ENCODE results near the gene VARS2. TPM values are rescaled to one million over a fixed set of nuclear protein-coding genes. Genes with fewer than 3 reads are reported as not detected.
"Not testable (repeated sequence)": the region's sequence is repeated elsewhere in the genome, so short reads cannot be mapped to it uniquely, and the experiment has no call there.

The VARS2 gene
- total RNA-seq, 1 experiment from 2014 or later: 18.8 TPM

DNA sequence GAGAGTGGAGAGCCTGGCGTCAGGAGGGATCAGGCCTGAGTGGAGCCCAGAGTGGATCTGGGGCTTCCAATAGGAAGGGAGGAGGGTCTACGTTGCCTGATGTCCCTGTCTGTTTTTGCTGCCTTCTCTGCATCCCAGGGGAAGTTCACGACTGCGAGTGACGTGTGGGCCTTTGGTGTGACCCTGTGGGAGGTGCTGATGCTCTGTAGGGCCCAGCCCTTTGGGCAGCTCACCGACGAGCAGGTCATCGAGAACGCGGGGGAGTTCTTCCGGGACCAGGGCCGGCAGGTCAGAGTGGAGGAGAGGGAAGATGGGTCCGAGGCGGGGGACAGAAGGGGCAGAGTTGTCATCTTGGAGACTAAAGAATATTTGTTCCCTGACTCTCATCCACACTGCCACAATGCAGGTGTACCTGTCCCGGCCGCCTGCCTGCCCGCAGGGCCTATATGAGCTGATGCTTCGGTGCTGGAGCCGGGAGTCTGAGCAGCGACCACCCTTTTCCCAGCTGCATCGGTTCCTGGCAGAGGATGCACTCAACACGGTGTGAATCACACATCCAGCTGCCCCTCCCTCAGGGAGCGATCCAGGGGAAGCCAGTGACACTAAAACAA lies 15.2 kb upstream of the VARS2 start:
- DNase-seq (ENCODE audit: low read depth): no peak

DNA sequence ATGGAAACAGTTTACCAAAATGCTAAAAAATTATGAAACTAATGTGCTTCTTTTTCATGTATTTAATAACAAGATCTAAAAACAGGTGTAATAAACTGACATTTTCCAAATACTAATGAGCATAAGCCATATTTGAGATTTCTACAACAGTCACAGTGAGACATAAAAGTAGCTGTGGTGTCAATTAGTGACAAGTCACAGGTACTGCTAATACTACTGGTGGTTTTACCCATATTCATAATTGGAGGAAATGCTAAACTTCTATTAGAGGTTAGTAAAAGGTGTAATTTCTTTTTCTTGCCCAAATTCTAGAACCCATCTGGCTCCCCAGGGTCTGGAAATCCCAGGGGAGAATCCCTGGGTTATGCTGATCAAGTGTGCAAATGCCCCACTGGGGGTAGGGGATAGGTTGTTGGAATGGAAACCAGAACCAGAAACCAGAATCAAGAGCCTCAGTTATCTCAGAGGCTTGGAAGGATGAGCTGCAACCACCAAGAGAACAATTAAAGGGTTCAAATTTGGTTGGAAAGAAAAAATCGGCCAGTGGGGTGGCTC lies 13.1 kb upstream of the VARS2 start:
- DNase-seq (ENCODE audit: low read depth): no peak

DNA sequence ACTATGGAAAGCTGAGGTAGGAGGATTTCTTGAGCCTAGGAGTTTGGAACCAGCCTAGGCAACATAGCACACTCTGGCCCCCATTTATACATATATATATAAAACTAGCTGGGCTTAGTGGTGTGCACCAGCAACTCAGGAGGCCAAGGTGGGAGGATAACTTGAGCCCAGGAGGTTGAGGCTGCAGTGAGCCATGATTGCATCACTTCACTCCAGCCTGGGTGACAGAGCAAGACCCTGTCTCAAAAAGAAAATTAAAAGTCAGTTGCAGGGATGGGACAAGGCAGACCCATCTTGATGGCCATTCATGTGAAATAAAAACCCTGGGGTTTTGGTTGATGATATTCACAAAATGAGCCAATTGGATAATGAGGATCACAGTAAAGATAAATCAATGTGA lies 12.6 kb upstream of the VARS2 start:
- DNase-seq (ENCODE audit: low read depth): no peak

DNA sequence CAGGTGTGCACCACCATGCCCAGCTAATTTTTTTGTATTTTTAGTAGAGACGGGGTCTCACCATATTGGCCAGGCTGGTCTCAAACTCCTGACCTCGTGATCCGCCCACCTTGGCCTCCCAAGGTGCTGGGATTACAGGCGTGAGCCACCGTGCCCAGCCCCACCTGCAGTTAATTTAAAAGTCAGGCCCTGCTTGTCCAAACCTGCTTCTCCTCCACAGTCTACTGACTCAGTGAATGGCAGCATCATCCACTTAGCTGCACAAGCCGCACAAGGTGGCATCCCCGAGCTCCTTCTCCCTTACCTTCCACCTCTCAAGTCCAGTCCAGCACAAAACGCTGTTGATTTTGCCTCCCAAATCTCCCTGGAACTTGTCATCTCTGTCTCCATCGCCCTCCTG lies 11.8 kb upstream of the VARS2 start:
- not testable (repeated sequence) for DNase-seq (ENCODE audit: low read depth)

DNA sequence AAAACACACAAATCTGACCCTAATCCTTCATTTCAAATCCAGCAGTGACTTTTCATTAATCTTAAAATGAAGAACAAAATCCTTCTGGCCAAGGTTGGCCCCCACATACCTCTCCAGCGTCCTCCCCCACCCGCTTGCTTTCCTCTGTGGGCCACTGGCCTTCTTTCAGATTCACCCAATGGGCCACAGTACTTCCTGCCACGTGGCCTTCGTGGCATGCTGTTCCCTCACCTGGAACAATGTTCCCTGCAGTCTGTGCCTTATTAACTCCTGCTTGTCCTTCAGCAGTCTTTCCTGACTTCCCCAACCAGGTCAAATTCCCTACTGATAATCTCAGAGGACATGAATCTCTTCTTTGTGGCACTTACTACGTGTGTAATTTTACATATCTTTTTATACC lies 11.3 kb upstream of the VARS2 start:
- no peak for DNase-seq (ENCODE audit: low read depth)

DNA sequence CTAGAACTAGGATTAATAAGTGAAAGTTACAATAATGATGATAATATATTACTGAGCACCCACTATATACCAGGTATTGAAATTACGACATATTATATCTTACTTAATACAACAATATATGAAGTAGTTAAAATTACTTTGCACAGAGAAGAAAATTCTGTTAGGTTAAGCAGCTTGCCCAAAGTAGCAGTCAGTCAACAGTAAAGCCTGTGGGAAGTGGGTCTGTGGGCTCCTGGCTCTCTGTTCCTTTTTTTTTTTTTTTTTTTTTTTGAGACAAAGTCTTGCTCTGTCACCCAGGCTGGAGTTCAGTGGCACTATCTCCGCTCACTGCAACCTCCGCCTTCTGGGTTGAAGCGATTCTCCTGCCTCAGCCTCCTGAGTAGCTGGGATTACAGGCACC lies 10.8 kb upstream of the VARS2 start:
- DNase-seq (ENCODE audit: low read depth): no peak

DNA sequence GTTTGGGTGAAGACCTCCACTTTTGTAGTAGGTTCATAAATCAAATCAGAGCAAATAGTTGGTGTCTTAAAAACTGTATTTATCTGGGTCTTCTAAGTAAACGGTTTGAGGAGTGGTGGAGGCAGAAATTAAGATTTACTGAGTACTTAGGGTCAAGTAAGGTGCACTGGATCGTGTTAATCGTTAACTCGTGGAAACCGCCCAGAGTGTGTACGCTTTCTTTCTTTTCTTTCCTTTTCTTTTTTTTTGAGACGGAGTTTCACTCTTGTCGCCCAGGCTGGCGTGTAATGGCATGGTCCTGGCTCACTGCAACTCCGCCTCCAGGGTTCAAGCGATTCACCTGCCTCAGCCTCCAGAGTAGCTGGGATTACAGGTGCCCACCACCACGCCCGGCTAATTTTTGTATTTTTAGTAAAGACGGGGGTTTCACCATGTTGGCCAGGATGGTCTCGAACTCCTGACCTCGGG lies 6.7 kb upstream of the VARS2 start:
- not testable (repeated sequence) for DNase-seq (ENCODE audit: low read depth)

DNA sequence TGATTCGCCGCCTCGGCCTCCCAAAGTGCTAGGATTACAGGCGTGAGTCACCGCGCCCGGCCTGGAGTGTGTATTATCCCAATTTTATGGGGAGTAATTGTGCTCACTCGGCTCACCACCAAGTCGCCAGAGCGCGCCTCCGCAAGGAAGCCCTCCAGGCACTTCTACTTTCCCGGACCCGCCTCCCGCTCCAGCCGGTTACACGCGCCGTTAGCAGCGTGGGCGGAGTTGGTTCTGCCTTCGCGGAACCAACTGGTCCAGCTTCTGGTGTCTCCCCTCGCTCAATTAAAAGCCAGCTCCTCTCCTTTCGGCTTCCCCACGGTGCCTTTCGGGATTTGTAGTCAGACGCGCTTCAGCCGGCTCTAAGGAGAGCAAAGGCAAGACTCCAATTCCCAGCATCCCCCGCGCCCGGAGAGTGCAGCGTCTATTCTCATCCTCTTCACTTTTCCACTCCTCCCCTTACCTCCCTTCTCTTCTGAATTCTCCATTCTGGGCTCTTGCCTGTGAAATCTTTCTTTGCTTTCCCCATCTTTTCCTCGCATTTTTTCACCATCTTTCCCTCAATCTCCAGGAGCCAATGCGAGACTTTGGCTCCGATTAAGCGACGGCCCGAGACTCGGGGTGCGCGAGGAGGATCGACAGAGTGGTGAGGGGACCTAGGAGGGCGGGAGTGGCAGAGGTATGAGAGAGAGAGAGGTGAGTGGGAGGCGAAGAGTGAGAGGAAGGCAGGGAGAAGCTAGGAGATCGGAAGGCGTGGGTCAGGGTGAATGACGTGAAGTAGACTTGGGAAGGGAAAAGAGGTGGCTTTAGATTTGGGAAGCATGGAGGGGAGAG lies 6.1 kb upstream of the VARS2 start, which contains the start of gene GTF2H4:
Gene GTF2H4, plus strand, starts transcription at position 450 of the 834 bp plus-strand sequence.
- DNase-seq (ENCODE audit: low read depth): peak; percentile 100

DNA sequence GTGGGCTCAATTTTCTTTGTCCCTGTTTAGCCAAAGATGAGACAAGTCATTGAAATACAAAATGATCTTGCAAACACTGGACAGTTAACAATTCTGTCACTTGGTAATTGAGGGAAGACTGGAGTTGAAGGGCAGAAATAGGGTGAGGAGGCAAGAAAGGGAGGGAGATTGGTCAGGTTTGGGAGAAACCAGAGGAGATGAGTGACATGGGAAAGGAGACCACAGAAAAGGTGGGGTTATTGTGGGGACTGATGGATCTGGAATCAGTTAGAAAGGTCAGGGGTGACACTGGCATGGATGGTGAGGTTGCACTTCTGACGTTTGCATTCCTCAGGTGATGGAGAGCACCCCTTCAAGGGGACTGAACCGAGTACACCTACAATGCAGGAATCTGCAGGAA lies 5.3 kb upstream of the VARS2 start:
- DNase-seq (ENCODE audit: low read depth): no peak

DNA sequence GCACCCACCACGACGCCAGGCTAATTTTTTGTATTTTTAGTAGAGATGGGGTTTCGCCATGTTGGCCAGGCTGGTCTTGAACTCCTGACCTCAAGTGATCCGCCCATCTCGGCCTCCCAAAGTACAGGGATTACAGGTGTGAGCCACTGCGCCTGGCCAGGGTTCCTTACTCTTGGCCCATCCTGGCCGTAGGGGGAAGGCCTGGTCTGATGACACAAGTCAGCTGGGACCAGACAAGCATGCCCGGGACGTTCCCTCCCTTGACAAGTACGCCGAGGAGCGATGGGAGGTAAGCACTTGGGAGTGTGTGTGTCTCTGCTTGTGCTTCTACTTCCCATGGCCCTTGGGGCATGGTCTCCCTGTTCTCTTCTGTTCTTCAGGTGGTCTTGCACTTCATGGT lies 3.6 kb upstream of the VARS2 start:
- not testable (repeated sequence) for DNase-seq (ENCODE audit: low read depth)

DNA sequence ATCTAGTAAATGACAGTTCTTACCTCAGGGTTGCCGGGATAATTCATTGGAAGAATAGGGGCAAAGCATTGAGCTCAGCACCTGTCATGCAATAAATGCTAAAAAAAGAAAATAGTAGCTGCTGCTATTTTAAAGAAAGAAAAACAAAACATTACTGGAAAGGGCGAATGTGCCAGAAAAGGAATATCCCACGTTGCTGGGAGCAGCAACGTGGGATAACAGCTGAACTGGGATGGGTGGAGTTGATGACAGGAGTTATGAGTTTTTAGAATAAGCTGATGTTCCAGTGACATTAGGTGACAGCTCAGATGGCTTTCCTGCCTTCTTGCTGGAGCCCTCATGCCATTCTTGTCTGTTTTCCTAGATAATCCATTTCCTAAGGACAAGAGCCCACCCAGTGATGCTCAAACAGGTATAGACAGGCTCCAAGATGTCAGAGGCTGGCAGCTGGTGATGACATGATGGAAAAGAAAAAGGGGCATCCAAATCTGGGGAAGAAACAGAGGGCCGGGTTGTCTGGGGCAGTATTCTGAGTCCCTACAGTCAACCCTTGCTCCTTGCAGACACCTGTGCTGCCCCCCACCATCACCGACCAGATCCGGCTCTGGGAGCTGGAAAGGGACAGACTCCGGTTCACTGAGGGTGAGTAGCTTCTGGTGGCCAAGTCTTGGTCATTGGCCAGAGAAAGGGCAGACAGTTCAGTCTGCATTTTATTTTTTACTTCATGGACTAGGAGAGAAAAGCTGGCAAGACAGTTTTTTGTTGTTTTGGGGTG lies 1.1 kb upstream of the VARS2 start:
- no peak for DNase-seq (ENCODE audit: low read depth)

DNA sequence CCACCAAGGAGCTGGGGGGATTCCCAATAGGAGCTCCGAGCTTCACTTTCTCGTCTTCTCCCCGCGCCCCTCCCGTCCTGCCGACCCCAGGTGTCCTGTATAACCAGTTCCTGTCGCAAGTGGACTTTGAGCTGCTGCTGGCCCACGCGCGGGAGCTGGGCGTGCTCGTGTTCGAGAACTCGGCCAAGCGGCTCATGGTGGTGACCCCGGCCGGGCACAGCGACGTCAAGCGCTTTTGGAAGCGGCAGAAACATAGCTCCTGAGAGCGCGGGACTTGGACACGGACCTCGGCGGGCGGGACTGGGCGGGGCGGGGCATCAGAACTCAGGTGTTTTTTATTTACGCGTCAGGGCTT lies 340 bp upstream of the VARS2 start:
- DNase-seq (ENCODE audit: low read depth): no peak

DNA sequence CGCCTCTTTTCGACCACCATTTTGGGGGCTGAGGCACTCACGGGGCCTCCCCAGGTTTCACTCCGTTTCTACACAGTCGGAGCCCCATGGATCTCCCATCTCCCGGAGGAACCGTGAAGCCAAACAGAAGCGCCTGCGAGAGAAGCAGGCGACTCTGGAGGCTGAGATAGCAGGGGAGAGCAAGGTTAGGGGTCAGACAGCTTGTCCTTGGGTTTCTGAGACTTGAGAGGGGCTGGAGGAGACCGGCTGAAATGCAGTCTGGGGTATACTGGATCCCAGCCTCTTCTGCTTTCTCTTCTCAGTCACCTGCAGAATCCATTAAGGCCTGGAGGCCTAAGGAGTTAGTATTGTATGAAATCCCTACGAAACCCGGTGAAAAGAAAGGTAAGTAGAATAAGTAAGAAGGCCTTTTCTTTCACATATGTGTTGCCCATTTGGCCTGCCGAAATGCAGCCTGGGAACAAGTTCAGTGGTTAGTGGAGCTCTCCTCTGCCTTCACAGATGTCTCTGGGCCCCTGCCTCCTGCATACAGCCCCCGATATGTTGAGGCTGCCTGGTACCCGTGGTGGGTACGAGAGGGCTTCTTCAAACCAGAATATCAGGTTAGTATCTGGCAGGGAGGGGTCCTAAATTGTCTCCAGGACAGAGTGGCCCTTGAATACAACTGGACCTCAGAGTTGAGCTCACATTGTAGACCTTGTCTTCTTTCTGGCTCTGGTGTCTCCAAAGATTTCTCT lies 984 bp downstream of the VARS2 start:
- DNase-seq (ENCODE audit: low read depth): no peak

DNA sequence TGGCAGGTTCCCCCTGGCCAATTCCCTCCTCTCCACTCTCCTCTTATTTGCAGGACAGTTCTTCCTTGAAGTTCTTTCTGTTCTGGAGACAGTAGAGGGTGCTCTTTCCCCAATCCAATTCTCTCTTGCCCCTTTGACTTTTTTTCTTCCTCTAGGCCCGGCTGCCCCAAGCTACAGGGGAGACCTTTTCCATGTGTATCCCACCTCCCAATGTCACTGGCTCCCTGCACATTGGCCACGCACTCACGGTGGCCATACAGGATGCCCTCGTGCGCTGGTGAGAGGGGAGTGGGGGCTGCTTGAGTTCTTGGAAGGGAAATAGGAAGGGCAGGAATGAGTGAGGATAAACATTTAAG lies 1.5 kb downstream of the VARS2 start:
- peak; percentile 66 for DNase-seq (ENCODE audit: low read depth)

DNA sequence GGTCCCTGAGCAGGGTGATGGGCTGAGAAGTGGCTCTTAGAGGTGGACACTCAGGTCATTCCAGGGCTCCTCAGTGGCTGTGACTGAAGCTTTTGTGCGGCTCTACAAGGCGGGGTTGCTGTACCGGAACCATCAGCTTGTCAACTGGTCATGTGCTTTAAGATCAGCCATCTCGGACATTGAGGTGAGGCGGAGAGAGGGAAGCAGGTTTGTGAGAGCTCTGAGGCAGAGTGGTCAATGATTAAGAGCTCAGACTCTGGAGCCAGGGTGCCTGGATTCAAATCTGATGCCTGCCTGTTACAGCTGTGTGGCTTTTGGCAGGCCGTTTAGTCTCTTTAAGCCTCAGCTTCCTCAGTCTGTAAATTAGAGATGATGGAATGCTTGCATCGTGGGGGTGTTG lies 3.0 kb downstream of the VARS2 start:
- no peak for DNase-seq (ENCODE audit: low read depth)

DNA sequence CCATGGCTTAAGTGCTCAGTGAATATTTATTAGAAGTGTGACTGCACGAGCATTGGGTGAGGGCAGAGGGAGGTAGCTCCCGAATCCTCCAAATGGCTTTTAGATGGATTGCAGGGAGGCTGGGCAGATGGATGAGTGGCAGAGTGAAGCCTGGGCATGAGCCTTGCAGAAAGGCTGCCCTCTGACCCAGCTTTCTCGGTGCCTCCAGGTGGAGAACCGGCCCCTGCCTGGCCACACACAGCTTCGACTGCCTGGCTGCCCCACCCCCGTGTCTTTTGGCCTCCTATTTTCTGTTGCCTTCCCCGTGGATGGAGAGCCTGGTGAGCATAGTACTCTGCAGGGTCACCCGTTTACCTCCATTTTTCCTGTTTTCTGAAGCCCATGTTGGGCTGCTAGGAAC lies 3.4 kb downstream of the VARS2 start:
- DNase-seq (ENCODE audit: low read depth): no peak

DNA sequence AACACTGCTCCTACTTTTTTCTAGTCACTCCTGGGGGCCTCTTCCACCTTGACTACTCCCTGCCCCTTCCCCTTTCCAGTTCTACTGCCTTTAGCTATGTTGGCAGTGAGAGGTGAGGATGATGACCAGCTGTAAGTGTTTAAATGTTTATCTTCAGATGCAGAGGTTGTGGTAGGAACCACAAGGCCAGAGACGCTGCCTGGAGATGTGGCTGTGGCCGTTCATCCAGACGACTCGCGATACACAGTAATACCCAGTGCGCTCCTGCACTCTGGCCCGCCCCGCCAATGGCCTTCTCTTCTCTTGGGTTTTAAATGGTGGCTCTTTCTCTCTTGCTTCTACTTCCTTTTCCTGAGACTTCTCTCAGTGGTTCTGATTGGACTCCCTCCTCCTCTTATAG lies 4.6 kb downstream of the VARS2 start:
- DNase-seq (ENCODE audit: low read depth): no peak

DNA sequence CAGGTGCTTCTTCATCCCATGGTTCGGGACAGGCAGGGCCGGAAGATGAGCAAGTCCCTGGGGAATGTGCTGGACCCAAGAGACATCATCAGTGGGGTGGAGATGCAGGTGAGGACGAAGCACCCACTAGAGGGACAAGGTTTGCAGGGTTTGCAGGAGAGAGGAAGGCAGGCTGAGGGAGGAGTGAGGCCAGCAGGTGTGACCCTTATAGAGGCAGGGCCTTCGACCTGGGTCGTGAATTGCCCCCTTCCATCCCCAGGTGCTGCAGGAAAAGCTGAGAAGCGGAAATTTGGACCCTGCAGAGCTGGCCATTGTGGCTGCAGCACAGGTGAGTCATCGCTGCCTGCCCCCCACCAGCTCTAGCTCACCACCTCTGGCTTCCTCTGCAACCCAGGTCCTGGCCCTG lies 8.4 kb downstream of the VARS2 start:
- DNase-seq (ENCODE audit: low read depth): peak; percentile 39

DNA sequence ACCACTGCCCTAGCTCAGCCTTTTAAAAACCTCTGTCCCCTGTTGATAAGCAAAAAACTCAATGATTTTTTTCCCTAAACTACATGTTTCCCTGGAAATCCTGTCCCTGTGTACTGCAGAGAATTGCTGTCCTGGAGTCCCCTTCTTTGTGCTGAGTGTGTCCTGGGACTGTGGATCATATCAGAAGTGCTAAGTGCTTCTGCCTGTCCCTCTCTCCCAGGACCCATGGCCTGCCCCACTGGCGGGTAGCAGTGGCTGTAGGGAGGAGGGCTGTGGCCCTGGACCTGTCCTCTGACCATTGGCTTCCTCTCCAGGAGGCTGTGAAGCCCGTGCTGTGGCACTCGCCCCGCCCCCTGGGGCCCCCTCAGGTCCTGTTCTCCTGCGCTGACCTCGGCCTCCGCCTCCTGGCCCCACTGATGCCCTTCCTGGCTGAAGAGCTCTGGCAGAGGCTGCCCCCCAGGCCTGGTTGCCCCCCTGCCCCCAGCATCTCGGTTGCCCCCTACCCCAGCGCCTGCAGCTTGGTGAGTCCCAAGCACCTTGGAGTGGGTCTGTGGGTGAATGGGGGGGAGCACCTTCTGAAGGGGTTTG lies 10.1 kb downstream of the VARS2 start:
- DNase-seq (ENCODE audit: low read depth): not testable (repeated sequence)

DNA sequence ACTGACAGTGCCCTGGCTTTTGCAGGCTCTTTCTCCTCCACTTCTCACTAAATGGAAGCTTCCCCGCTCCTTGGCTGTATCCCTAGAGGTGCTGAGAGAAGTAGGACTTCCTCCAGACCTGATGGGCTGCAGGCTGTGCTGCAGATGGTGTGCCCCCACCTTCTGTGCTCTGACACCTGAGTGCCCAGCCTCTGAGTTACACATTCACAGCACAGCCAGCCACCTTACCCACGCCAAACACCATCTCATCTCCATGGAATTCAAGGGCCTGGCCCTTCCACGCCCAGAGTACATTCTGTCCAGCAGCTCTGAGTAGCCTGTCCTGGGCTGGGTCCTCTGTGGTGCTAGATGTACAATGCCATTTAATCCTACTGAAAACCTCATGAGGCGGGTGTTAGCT lies 12.6 kb downstream of the VARS2 start:
- no peak for DNase-seq (ENCODE audit: low read depth)

DNA sequence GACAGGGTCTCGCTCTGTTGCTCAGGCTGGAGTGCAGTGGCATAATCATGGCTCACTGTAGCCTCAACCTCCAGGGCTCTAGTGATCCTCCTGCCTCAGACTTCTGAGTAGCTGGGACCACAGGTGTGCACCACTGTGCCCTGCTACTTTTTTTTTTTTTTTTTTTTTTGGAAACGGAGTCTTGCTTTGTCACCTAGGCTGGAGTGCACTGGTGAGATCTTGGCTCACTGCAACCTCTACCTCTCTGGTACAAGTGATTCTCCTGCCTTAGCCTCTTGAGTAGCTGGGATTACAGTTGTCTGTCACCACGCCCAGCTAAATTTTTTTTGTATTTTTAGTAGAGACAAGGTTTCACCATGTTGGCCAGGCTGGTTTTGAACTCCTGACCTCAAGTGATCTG lies 13.0 kb downstream of the VARS2 start:
- not testable (repeated sequence) for DNase-seq (ENCODE audit: low read depth)

Data from Daoy (cell line).